HCT116 (cell line): Measurements from ENCODE around the gene STK32C.

Experiments
- CEBPB ChIP-seq: IDR thresholded peaks from 2 replicates; pipeline ENCODE4 v1.6.1; 2012; ENCODE audit warnings: low read depth
- POLR2A ChIP-seq: IDR thresholded peaks from 2 replicates; pipeline ENCODE4 v1.7.0; 2011; ENCODE audit warnings: borderline replicate concordance; ENCODE audit not compliant: insufficient read depth, insufficient read length; ENCODE audit errors: extremely low read depth
- TF ChIP-seq, protein P1 (sequence below): IDR thresholded peaks from 2 replicates; pipeline ENCODE4 v1.6.1; 2011; ENCODE audit warnings: mild to moderate bottlenecking, low read length, moderate library complexity; ENCODE audit not compliant: insufficient replicate concordance; ENCODE audit errors: extremely low read depth
- TF ChIP-seq, protein P2 (sequence below), 3 experiments: fragments of 200-600 bp in 1 of 3; sonication (generic) in 1 of 3; IDR thresholded peaks in 2 of 3; conservative IDR thresholded peaks in 1 of 3; 2 replicates each; pipeline ENCODE4 v1.5.1; 2012 to 2017; ENCODE audit warnings: low read depth in 2 of 3, low read length in 2 of 3, antibody characterized with exemption in 1 of 3, borderline replicate concordance in 1 of 3, control low read depth in 1 of 3, mild to moderate bottlenecking in 1 of 3, mixed read lengths in 1 of 3, mixed run types in 1 of 3, moderate library complexity in 1 of 3; ENCODE audit not compliant: insufficient read depth in 1 of 3

DNA sequence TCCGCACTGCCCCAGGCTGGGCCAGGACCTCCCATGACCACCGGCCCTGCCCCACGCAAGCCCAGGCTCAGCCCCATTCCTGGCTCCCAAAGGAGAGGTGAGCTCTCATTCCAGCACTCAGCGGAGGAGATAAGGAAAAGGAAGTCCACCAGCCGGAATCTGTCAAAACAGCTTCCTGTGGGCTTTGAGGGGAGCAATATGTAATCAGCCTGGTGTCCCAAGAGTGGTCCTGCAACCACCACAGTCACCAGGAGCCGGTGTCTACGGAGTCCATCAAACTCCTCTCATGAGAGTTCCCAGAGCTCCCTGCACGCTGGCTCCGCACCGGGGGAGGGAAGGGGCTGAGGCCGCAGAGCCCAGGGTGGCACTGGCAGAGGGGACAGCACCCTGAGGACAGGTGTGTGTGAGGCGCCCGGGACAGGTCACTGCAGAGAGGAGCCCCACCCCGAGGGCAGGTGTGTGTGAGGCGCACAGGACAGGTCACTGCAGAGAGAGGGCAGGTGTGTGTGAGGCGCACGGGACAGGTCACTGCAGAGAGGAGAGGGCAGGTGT lies 57.9 kb downstream of the STK32C start:
- TF ChIP-seq POLR2A (no peak), CEBPB (no peak)
- TF ChIP-seq, protein P1, sequence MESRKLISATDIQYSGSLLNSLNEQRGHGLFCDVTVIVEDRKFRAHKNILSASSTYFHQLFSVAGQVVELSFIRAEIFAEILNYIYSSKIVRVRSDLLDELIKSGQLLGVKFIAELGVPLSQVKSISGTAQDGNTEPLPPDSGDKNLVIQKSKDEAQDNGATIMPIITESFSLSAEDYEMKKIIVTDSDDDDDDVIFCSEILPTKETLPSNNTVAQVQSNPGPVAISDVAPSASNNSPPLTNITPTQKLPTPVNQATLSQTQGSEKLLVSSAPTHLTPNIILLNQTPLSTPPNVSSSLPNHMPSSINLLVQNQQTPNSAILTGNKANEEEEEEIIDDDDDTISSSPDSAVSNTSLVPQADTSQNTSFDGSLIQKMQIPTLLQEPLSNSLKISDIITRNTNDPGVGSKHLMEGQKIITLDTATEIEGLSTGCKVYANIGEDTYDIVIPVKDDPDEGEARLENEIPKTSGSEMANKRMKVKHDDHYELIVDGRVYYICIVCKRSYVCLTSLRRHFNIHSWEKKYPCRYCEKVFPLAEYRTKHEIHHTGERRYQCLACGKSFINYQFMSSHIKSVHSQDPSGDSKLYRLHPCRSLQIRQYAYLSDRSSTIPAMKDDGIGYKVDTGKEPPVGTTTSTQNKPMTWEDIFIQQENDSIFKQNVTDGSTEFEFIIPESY = no peak
- TF ChIP-seq, protein P2, sequence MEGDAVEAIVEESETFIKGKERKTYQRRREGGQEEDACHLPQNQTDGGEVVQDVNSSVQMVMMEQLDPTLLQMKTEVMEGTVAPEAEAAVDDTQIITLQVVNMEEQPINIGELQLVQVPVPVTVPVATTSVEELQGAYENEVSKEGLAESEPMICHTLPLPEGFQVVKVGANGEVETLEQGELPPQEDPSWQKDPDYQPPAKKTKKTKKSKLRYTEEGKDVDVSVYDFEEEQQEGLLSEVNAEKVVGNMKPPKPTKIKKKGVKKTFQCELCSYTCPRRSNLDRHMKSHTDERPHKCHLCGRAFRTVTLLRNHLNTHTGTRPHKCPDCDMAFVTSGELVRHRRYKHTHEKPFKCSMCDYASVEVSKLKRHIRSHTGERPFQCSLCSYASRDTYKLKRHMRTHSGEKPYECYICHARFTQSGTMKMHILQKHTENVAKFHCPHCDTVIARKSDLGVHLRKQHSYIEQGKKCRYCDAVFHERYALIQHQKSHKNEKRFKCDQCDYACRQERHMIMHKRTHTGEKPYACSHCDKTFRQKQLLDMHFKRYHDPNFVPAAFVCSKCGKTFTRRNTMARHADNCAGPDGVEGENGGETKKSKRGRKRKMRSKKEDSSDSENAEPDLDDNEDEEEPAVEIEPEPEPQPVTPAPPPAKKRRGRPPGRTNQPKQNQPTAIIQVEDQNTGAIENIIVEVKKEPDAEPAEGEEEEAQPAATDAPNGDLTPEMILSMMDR (IDR thresholded peaks at IDR 0.05 in 2 of 3, conservative IDR thresholded peaks at IDR 0.05 in 1 of 3; ENCODE audit: borderline replicate concordance in 1 of 3, insufficient read depth in 1 of 3, low read depth in 2 of 3, low read length in 2 of 3) = no peak
